HFF-Myc (cell line): Measurements from ENCODE around the gene ZNF860.
A peak's percentile ranks its signal among the peaks of the same experiment; 100 is the strongest.

ENCODE experiments used
- DNase-seq: peaks from one replicate; pipeline ENCODE4 v3.0.0-alpha.2; 2011; ENCODE audit warnings: low read depth; ENCODE audit errors: extremely low read depth
- H3K4me3 ChIP-seq: replicated peaks from 2 replicates; pipeline ENCODE4 v1.5.1; 2011; ENCODE audit warnings: low read depth, mild to moderate bottlenecking, control low read depth, low read length
- CTCF ChIP-seq: IDR thresholded peaks from 2 replicates; pipeline ENCODE4 v1.5.1; 2012; ENCODE audit warnings: mild to moderate bottlenecking, low read depth, low read length, control low read depth; ENCODE audit errors: missing control alignments

The ZNF860 gene

GRCh38 chr3:31968927-31969418 is 12.6 kb upstream of the ZNF860 start:
- peak; percentile 89 for DNase-seq
- no peak overlapping the region for H3K4me3 ChIP-seq
- no peak for TF ChIP-seq CTCF

- TF ChIP-seq CTCF, result no peak
- H3K4me3 ChIP-seq, result no peak overlapping the region
- no peak for DNase-seq
Measured at GRCh38 chr3:31971607-31972006, 9.9 kb upstream of the ZNF860 start.

GRCh38 chr3:31973081-31973480 is 8.5 kb upstream of the ZNF860 start:
- DNase-seq, result no peak
- no peak for TF ChIP-seq CTCF
- no peak overlapping the region for H3K4me3 ChIP-seq

GRCh38 chr3:31973837-31974236 is 7.7 kb upstream of the ZNF860 start:
- H3K4me3 ChIP-seq, result no peak overlapping the region
- no peak for DNase-seq
- TF ChIP-seq CTCF, result no peak

- DNase-seq, result no peak
Measured at GRCh38 chr3:31974471-31974870, 7.1 kb upstream of the ZNF860 start.

GRCh38 chr3:31974964-31975363 is 6.6 kb upstream of the ZNF860 start:
- no peak overlapping the region for H3K4me3 ChIP-seq
- no peak for DNase-seq
- no peak for TF ChIP-seq CTCF

More at GRCh38 chr3:31974471-31974870, 7.1 kb upstream of the ZNF860 start:
- H3K4me3 ChIP-seq, result no peak overlapping the region
- TF ChIP-seq CTCF, result no peak

GRCh38 chr3:31976302-31976701 is 5.2 kb upstream of the ZNF860 start:
- H3K4me3 ChIP-seq, result no peak overlapping the region
- no peak for TF ChIP-seq CTCF
- no peak for DNase-seq
